SK-N-MC (cell line): ENCODE measurements around the gene IL22.

Experiments
- DNase-seq: peaks from one replicate; pipeline ENCODE4 v3.0.0-alpha.2; 2011; ENCODE audit warnings: low read depth, low spot score
- H3K27ac ChIP-seq: fragments of 200-600 bp; sonication (generic); 2 replicates; pipeline ENCODE4 v1.5.1; 2016; ENCODE audit warnings: mixed run types
- H3K36me3 ChIP-seq: fragments of 200-600 bp; sonication (generic); 2 replicates; pipeline ENCODE4 v1.6.1; 2017; ENCODE audit warnings: antibody characterized with exemption, low read length, mixed read lengths; ENCODE audit not compliant: insufficient read depth
- H3K4me3 ChIP-seq: fragments of 200-600 bp; sonication (generic); 2 replicates; pipeline ENCODE4 v1.5.1; 2016
- H3K9ac ChIP-seq: fragments of 200-600 bp; sonication (generic); 2 replicates; pipeline ENCODE4 v1.8.0; 2017; ENCODE audit warnings: mixed run types, mixed read lengths; ENCODE audit not compliant: insufficient read length
- H3K9me3 ChIP-seq: fragments of 200-600 bp; sonication (generic); 2 replicates; pipeline ENCODE4 v1.6.1; 2017; ENCODE audit warnings: low read depth, mild to moderate bottlenecking, antibody characterized with exemption, low read length, moderate library complexity, mixed read lengths
- EZH2 ChIP-seq: fragments of 200-600 bp; sonication (generic); IDR thresholded peaks from one replicate; pipeline ENCODE4 v1.6.1; 2017; ENCODE audit warnings: antibody characterized with exemption
- FOXP2 ChIP-seq: optimal IDR thresholded peaks from 2 replicates; pipeline ENCODE3; 2011; ENCODE audit warnings: mild to moderate bottlenecking, moderate library complexity; ENCODE audit not compliant: insufficient read depth; ENCODE audit errors: extremely low read length, control extremely low read depth
- POLR2AphosphoS5 ChIP-seq: IDR thresholded peaks from 2 replicates; pipeline ENCODE4 v1.6.1; 2012; ENCODE audit warnings: mild to moderate bottlenecking, low read depth, low read length, borderline replicate concordance

The IL22 gene

DNA sequence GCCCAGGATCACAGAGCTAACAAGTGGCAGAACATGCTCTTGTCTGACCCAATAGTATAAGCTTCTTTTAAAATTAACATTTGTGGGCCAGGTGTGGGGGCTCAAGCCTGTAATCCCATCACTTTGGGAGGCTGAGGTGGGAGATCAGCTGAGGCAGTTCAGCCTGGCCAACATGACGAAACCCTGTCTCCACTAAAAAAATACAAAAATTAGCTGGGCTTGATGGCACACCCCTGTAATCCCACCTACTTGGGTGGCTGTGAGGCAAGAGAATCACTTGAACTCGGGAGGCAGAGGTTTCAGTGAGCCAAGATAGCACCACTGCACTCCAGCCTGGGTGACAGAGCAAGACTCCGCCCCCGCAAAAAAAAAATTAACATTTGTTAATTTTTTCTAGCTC, 33.0 kb upstream of the IL22 start:
- TF ChIP-seq EZH2 (no peak), FOXP2 (no peak), POLR2AphosphoS5 (no peak)
- no peak overlapping the region for H3K9ac ChIP-seq
- H3K4me3 ChIP-seq, result no peak overlapping the region
- H3K9me3 ChIP-seq, result no peaks in the 10 kb centered on the region
- no peaks in the 10 kb centered on the region for H3K36me3 ChIP-seq
- DNase-seq, result no peak
- H3K27ac ChIP-seq, result no peak overlapping the region

DNA sequence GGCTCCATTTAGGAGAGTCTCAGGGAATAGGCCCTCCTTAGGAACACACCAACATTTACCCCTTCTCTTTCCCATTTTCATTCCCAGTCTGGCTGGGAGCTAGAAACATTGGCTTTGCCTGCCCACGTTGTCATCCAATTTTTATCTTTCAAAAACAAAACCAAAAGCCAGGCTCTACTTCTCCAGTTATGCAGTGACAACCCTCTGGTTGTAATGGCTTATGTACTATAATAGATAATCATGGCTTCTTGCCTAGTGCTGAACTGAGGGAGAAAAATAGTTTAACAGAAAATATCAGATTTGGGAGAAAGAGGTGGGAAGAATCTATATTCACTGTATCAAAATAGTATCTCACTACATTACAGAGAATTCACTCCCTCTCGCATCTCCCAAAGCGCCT, 32.1 kb upstream of the IL22 start:
- Histone ChIP-seq H3K27ac (no peak overlapping the region), H3K4me3 (no peak overlapping the region), H3K9ac (no peak overlapping the region), H3K9me3 (no peaks in the 10 kb centered on the region), H3K36me3 (no peaks in the 10 kb centered on the region)
- no peak for DNase-seq
- no peak for TF ChIP-seq FOXP2
- TF ChIP-seq POLR2AphosphoS5, result no peak

DNA sequence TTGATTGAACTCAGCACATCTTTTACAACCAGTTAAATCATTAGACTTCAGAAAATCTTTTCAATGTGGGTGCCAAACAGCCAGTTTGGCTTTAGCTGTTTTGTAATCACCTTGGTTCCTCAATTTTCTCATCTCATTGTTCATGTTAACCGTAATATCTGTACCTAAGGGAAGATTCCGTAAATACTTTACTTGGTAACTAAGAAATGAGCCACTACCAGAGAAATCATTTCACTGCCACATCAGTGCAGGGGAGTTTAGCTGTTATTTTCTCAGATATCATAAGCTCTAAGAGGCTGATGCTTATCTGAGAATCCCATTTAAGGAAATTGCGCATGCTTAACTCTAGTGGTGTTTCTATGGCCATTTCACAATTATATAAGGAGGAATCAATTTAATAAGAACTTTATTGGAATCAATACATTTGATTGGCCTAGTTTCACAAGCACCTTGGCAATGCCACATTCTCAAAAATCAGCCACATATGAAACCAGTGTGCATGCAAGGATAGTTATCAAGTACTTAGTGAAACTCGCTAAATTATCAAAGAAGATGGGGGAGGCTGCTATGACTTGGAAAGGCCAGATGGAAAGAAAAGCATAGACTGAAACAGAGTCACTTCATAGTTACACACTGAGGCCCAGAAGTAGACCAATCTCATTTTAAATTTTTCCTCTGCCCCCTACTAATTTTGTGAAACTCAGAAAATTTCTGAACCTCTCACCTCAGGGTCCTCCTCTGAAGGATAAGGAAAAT, 28.1 kb upstream of the IL22 start:
- Histone ChIP-seq H3K36me3 (no peaks in the 10 kb centered on the region), H3K9ac (no peak overlapping the region), H3K27ac (no peak overlapping the region), H3K4me3 (no peak overlapping the region), H3K9me3 (no peaks in the 10 kb centered on the region)
- TF ChIP-seq FOXP2 (no peak), POLR2AphosphoS5 (no peak), EZH2 (no peak)
- no peak for DNase-seq

DNA sequence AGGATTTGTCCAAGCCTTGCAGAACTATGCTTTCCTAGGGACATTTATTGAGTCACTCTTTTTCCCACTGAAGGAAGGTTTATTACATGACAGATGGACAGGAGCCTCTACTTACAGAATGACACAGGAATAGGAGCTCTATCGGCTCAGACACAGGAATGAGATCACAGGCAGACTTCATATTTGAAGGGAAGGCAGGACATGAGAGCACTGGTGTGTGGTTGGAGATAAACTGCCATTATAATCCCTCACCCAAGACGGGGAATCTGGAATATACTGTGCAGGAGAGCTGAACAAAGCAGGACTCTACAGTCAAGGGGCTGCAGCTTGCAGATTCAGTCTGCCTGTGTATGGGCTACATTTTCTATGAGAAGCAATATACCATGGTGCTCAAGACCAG, 26.8 kb upstream of the IL22 start:
- no peak overlapping the region for H3K9ac ChIP-seq
- H3K4me3 ChIP-seq, result no peak overlapping the region
- H3K36me3 ChIP-seq, result no peaks in the 10 kb centered on the region
- DNase-seq, result no peak
- no peaks in the 10 kb centered on the region for H3K9me3 ChIP-seq
- no peak overlapping the region for H3K27ac ChIP-seq
- TF ChIP-seq POLR2AphosphoS5 (no peak), FOXP2 (no peak), EZH2 (no peak)

DNA sequence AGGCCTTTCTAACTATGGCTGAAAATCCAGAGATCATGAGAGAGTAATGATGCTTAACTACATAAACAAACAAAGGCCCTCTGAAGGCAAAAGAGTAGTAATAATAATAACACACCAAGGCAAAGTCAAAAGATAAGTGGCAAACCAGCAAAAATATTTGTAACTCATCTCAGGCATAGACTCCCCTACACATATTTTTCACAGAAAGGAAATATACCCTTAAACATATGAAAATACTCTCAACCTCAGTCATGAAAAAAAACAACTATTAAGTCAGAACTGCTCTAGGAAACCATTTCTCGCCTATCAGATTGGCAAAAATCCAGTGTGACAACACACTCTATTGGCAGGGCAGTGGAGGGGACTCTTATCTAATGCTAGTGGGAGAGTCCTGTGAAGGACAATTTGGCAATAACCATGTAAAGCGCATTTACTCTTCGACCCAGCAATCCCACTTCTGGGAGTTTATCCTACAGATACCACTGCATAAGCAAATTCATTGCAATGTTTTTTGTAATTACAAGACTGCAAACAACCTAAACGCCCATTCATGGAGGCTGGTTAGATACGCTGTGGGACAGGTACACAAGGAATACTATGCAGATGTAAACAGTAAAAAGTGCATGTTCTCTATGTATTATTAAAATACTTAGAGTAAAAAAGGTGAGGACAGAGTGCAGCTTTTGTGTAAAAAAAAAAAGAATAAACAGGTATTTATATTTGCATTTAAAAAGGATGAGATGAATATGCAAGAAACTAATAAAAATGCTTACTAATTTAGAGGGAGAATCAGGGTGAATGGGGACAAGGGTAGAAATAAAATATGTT, 26.0 kb upstream of the IL22 start:
- no peak overlapping the region for H3K9ac ChIP-seq
- H3K36me3 ChIP-seq, result no peaks in the 10 kb centered on the region
- no peaks in the 10 kb centered on the region for H3K9me3 ChIP-seq
- DNase-seq, result no peak
- no peak overlapping the region for H3K4me3 ChIP-seq
- H3K27ac ChIP-seq, result no peak overlapping the region
- TF ChIP-seq FOXP2, result no peak
- no peak for TF ChIP-seq POLR2AphosphoS5
- no peak for TF ChIP-seq EZH2

DNA sequence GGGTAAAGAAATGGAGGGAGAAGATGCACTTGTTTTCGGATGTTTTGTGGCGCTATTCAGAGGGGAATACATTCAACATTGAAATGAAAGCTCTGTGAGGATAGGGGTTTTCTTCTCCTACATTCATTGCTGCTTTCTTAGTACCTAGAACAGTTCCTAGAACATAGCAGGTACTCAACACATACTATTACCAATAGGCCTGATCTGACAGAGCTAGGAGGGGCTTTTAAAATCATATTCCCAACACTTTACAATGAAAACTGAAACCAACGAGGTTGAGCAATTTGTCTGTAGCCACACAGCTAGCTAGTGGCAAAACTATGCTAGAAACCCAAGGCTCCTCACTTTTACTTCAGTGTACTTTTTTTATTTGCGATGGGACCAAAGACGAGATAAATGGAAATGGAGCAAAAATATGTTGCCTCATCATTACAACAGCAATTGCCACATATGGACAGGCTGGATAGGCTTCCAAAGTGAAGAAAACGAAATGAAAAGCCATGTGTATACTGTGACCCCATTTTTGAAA, 23.1 kb upstream of the IL22 start:
- H3K36me3 ChIP-seq, result no peaks in the 10 kb centered on the region
- DNase-seq, result no peak
- H3K27ac ChIP-seq, result no peak overlapping the region
- no peak for TF ChIP-seq FOXP2
- no peak for TF ChIP-seq POLR2AphosphoS5
- no peak for TF ChIP-seq EZH2
- H3K9ac ChIP-seq, result no peak overlapping the region
- no peak overlapping the region for H3K4me3 ChIP-seq
- H3K9me3 ChIP-seq, result no peaks in the 10 kb centered on the region

DNA sequence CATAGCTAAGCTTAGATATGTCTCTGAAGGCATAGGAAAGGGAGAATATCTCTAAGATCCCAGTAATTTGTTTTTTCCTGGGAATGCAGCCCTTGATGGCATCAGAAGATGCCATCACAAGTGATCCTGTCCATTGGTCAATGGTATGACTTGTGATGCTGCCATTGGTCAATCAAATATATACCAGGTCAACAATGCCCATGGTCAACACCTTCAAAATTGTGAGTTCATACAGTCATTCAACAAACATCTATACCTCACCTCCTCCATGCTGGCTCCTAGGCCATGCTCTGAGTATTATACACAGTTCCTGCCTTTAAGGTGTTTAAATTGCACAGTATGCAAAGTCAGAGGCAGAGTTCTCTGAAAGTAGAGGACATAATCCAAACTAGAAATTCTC, 19.3 kb upstream of the IL22 start:
- no peak overlapping the region for H3K27ac ChIP-seq

DNA sequence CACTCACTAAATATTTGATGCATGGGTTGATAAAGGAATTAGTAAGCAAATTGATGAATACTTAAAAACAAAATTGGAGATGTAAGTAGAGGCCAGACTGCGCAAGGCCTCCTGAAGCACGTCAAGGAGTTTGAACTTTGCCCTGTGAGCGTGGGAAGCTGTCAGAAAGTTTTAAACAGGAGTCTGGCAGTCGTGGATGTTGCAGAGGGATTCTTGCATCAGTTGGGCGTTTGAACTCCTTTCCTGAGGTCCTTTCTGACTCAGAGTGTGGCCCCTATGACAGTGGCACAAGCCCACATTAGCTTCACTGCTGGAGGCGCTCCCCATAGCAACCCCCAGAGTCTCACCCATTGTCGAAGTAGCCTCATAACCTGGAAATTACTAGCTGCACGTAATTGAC, 17.9 kb upstream of the IL22 start:
- no peaks in the 10 kb centered on the region for H3K9me3 ChIP-seq
- no peak overlapping the region for H3K27ac ChIP-seq
- TF ChIP-seq FOXP2, result no peak
- TF ChIP-seq POLR2AphosphoS5, result no peak
- TF ChIP-seq EZH2, result no peak
- no peak for DNase-seq
- H3K4me3 ChIP-seq, result no peak overlapping the region
- no peak overlapping the region for H3K9ac ChIP-seq
- H3K36me3 ChIP-seq, result no peaks in the 10 kb centered on the region

More for the DNA sequence above, 19.3 kb upstream of the IL22 start:
- Histone ChIP-seq H3K4me3 (no peak overlapping the region), H3K9me3 (no peaks in the 10 kb centered on the region), H3K9ac (no peak overlapping the region), H3K36me3 (no peaks in the 10 kb centered on the region)
- DNase-seq, result no peak
- TF ChIP-seq POLR2AphosphoS5 (no peak), FOXP2 (no peak), EZH2 (no peak)

DNA sequence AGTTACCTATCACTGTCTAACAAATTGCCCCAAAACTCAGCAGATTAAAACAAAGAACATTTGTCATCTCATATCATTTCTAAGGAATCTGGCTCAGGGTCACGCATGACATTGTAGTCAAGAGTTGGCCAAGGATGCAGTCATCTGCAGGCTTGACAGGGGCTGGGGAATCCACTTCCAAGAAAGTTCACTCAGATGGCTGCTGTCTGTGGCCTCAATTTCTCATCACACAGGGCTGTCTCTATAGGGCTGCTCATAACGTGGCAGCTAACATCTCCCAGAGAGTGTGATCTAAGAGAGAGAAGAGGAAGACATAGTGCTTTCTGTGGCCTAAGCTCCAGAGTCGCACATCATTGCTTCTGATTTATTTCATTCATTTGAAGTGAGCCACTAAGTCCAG, 17.0 kb upstream of the IL22 start:
- H3K36me3 ChIP-seq, result no peaks in the 10 kb centered on the region
- no peak overlapping the region for H3K9ac ChIP-seq
- TF ChIP-seq EZH2 (no peak), FOXP2 (no peak), POLR2AphosphoS5 (no peak)
- H3K4me3 ChIP-seq, result no peak overlapping the region
- no peak for DNase-seq
- no peak overlapping the region for H3K27ac ChIP-seq
- H3K9me3 ChIP-seq, result no peaks in the 10 kb centered on the region
